ENCODE data around the gene GRIK3.
A peak's percentile ranks its signal among the peaks of the same experiment; 100 is the strongest.

The GRIK3 gene

GRCh38 chr1:36869826-36870225, 164.5 kb downstream of the GRIK3 start:
- H3K4me1 ChIP-seq (ENCODE audit: control insufficient read depth in 1 of 2, insufficient read depth in 2 of 2, low read length in 2 of 2) = no peaks in the 10 kb centered on the region
- no peak for DNase-seq
- H3K4ac ChIP-seq (ENCODE audit: low read depth, low read length) = no peak overlapping the region

GRCh38 chr1:36869054-36869453, 165.3 kb downstream of the GRIK3 start:
- Histone ChIP-seq H3K14ac (ENCODE audit: low read length) (no peak overlapping the region), H2AK5ac (ENCODE audit: low read length) (no peak overlapping the region), H3K79me2 (ENCODE audit: control insufficient read depth, insufficient read depth, low read length, poor library complexity) (no peaks in the 10 kb centered on the region), H3K27ac (ENCODE audit: low read depth, low read length) (no peak overlapping the region), H3K9ac (ENCODE audit: low read length) (no peak overlapping the region), H3K27me3 (ENCODE audit: insufficient read depth, low read length) (no peaks in the 10 kb centered on the region), H3K4me2 (ENCODE audit: low read length) (no peak overlapping the region), H2BK120ac (ENCODE audit: insufficient read depth, low read length, poor library complexity) (no peak overlapping the region), H3K79me1 (ENCODE audit: low read length) (no peaks in the 10 kb centered on the region), H4K8ac (ENCODE audit: low read depth, low read length) (no peak overlapping the region), H3K9me3 (ENCODE audit: insufficient read depth, low read depth, low read length) (peaks cover 2% of the 10 kb centered on the region), H2BK12ac (ENCODE audit: low read length) (no peak overlapping the region), H4K91ac (ENCODE audit: low read depth, low read length) (no peak overlapping the region), H2AFZ (ENCODE audit: insufficient read depth, low read length, poor library complexity) (no peak overlapping the region), H3K23ac (ENCODE audit: low read length) (no peak overlapping the region), H3K4me3 (ENCODE audit: low read depth, low read length) (no peak overlapping the region), H3K4ac (ENCODE audit: low read depth, low read length) (no peak overlapping the region), H3K36me3 (ENCODE audit: control insufficient read depth in 1 of 2, insufficient read depth in 2 of 2, low read length in 2 of 2) (no peaks in the 10 kb centered on the region), H4K12ac (ENCODE audit: low read depth, low read length) (no peak overlapping the region), H2BK5ac (ENCODE audit: low read depth, low read length, poor library complexity) (no peak overlapping the region), H3K4me1 (ENCODE audit: control insufficient read depth in 1 of 2, insufficient read depth in 2 of 2, low read length in 2 of 2) (no peaks in the 10 kb centered on the region), H3K18ac (ENCODE audit: low read length) (no peak overlapping the region)
- no CpG with 5 or more reads among the region's 6 CpGs for WGBS (ENCODE audit: extremely low coverage, insufficient coverage, insufficient read length)
- no peak for DNase-seq

More at GRCh38 chr1:36869826-36870225, 164.5 kb downstream of the GRIK3 start:
- Histone ChIP-seq H4K8ac (ENCODE audit: low read depth, low read length) (no peak overlapping the region), H2BK120ac (ENCODE audit: insufficient read depth, low read length, poor library complexity) (no peak overlapping the region), H3K9me3 (ENCODE audit: insufficient read depth, low read depth, low read length) (no peaks in the 10 kb centered on the region), H3K23ac (ENCODE audit: low read length) (no peak overlapping the region), H3K18ac (ENCODE audit: low read length) (no peak overlapping the region), H2BK5ac (ENCODE audit: low read depth, low read length, poor library complexity) (no peak overlapping the region), H3K9ac (ENCODE audit: low read length) (no peak overlapping the region), H4K12ac (ENCODE audit: low read depth, low read length) (no peak overlapping the region), H2AFZ (ENCODE audit: insufficient read depth, low read length, poor library complexity) (no peak overlapping the region), H3K27ac (ENCODE audit: low read depth, low read length) (no peak overlapping the region), H2BK12ac (ENCODE audit: low read length) (no peak overlapping the region), H4K91ac (ENCODE audit: low read depth, low read length) (no peak overlapping the region), H2AK5ac (ENCODE audit: low read length) (no peak overlapping the region), H3K4me2 (ENCODE audit: low read length) (no peak overlapping the region), H3K36me3 (ENCODE audit: control insufficient read depth in 1 of 2, insufficient read depth in 2 of 2, low read length in 2 of 2) (no peaks in the 10 kb centered on the region), H3K4me3 (ENCODE audit: low read depth, low read length) (no peak overlapping the region), H3K79me1 (ENCODE audit: low read length) (no peaks in the 10 kb centered on the region), H3K27me3 (ENCODE audit: insufficient read depth, low read length) (no peaks in the 10 kb centered on the region), H3K14ac (ENCODE audit: low read length) (no peak overlapping the region), H3K79me2 (ENCODE audit: control insufficient read depth, insufficient read depth, low read length, poor library complexity) (no peaks in the 10 kb centered on the region)
- no CpG with 5 or more reads among the region's 5 CpGs for WGBS (ENCODE audit: extremely low coverage, insufficient coverage, insufficient read length)

- Histone ChIP-seq H3K4me3 (ENCODE audit: low read depth, low read length) (no peak overlapping the region), H2BK5ac (ENCODE audit: low read depth, low read length, poor library complexity) (no peak overlapping the region), H4K8ac (ENCODE audit: low read depth, low read length) (no peak overlapping the region), H3K4me1 (ENCODE audit: control insufficient read depth in 1 of 2, insufficient read depth in 2 of 2, low read length in 2 of 2) (no peaks in the 10 kb centered on the region), H2BK12ac (ENCODE audit: low read length) (no peak overlapping the region), H3K36me3 (ENCODE audit: control insufficient read depth in 1 of 2, insufficient read depth in 2 of 2, low read length in 2 of 2) (no peaks in the 10 kb centered on the region), H2BK120ac (ENCODE audit: insufficient read depth, low read length, poor library complexity) (no peak overlapping the region), H3K4ac (ENCODE audit: low read depth, low read length) (no peak overlapping the region), H3K23ac (ENCODE audit: low read length) (no peak overlapping the region), H3K27ac (ENCODE audit: low read depth, low read length) (no peak overlapping the region), H3K79me1 (ENCODE audit: low read length) (no peaks in the 10 kb centered on the region), H2AK5ac (ENCODE audit: low read length) (no peak overlapping the region), H3K14ac (ENCODE audit: low read length) (no peak overlapping the region), H3K18ac (ENCODE audit: low read length) (no peak overlapping the region), H4K12ac (ENCODE audit: low read depth, low read length) (no peak overlapping the region), H4K91ac (ENCODE audit: low read depth, low read length) (no peak overlapping the region), H3K9me3 (ENCODE audit: insufficient read depth, low read depth, low read length) (peaks cover 2% of the 10 kb centered on the region), H2AFZ (ENCODE audit: insufficient read depth, low read length, poor library complexity) (no peak overlapping the region), H3K9ac (ENCODE audit: low read length) (no peak overlapping the region), H3K27me3 (ENCODE audit: insufficient read depth, low read length) (no peaks in the 10 kb centered on the region), H3K4me2 (ENCODE audit: low read length) (no peak overlapping the region), H3K79me2 (ENCODE audit: control insufficient read depth, insufficient read depth, low read length, poor library complexity) (no peaks in the 10 kb centered on the region)
- no peak for DNase-seq
- no CpG with 5 or more reads among the region's 4 CpGs for WGBS (ENCODE audit: extremely low coverage, insufficient coverage, insufficient read length)
These were observed 166.7 kb downstream of the GRIK3 start for GRCh38 chr1:36867575-36867974.

GRCh38 chr1:36866169-36866814, 168.0 kb downstream of the GRIK3 start:
- Histone ChIP-seq H4K12ac (ENCODE audit: low read depth, low read length) (no peak overlapping the region), H3K27me3 (ENCODE audit: insufficient read depth, low read length) (no peaks in the 10 kb centered on the region), H2BK12ac (ENCODE audit: low read length) (no peak overlapping the region), H3K36me3 (ENCODE audit: control insufficient read depth in 1 of 2, insufficient read depth in 2 of 2, low read length in 2 of 2) (no peaks in the 10 kb centered on the region), H3K79me1 (ENCODE audit: low read length) (no peaks in the 10 kb centered on the region), H3K23ac (ENCODE audit: low read length) (no peak overlapping the region), H2AK5ac (ENCODE audit: low read length) (no peak overlapping the region), H2AFZ (ENCODE audit: insufficient read depth, low read length, poor library complexity) (no peak overlapping the region), H3K9me3 (ENCODE audit: insufficient read depth, low read depth, low read length) (peaks cover 2% of the 10 kb centered on the region), H4K91ac (ENCODE audit: low read depth, low read length) (no peak overlapping the region), H3K18ac (ENCODE audit: low read length) (no peak overlapping the region), H2BK120ac (ENCODE audit: insufficient read depth, low read length, poor library complexity) (no peak overlapping the region), H3K4ac (ENCODE audit: low read depth, low read length) (no peak overlapping the region), H3K79me2 (ENCODE audit: control insufficient read depth, insufficient read depth, low read length, poor library complexity) (no peaks in the 10 kb centered on the region), H4K8ac (ENCODE audit: low read depth, low read length) (no peak overlapping the region), H3K4me1 (ENCODE audit: control insufficient read depth in 1 of 2, insufficient read depth in 2 of 2, low read length in 2 of 2) (no peaks in the 10 kb centered on the region), H3K14ac (ENCODE audit: low read length) (no peak overlapping the region), H3K4me2 (ENCODE audit: low read length) (no peak overlapping the region), H3K27ac (ENCODE audit: low read depth, low read length) (no peak overlapping the region), H3K4me3 (ENCODE audit: low read depth, low read length) (no peak overlapping the region), H3K9ac (ENCODE audit: low read length) (no peak overlapping the region), H2BK5ac (ENCODE audit: low read depth, low read length, poor library complexity) (no peak overlapping the region)
- peak in 1 of 2 donors; percentile 14 for DNase-seq
- WGBS (ENCODE audit: extremely low coverage, insufficient coverage, insufficient read length) = no CpG with 5 or more reads among the region's 6 CpGs
